Psoas muscle (tissue), 8 donors: ENCODE data around the gene RHBDF2. TPM values are rescaled to one million over a fixed set of nuclear protein-coding genes. Genes with fewer than 3 reads are reported as not detected.
"Not testable (repeated sequence)": the region's sequence is repeated elsewhere in the genome, so short reads cannot be mapped to it uniquely, and the experiment has no call there.

ENCODE experiments used
- ATAC-seq, 4 donors: fragments of 200-7000 bp; cut with Tn5 transposase; one replicate each; pipeline ENCODE4 v1.9.1; 2020; ENCODE audit warnings: moderate library complexity in 3 of 4, mild to moderate bottlenecking in 2 of 4
- DNase-seq, 2 donors: peaks; one replicate each; pipeline ENCODE4 v3.0.0-alpha.2; 2020
- H3K27ac ChIP-seq: fragments of 200-600 bp; one replicate; pipeline ENCODE4 v1.8.0; 2022
- H3K27me3 ChIP-seq, 3 donors: fragments of 200-600 bp in 1 of 3; one replicate each; pipeline versions ENCODE4 v1.6.1 to v1.8.0; 2013 to 2022; ENCODE audit warnings: low read length in 2 of 3, mild to moderate bottlenecking in 2 of 3, moderate library complexity in 1 of 3; ENCODE audit not compliant: insufficient read depth in 3 of 3
- H3K36me3 ChIP-seq, 2 donors: fragments of 200-600 bp in 1 of 2; one replicate each; pipeline versions ENCODE4 v1.6.1 to v1.8.0; 2013 to 2022; ENCODE audit warnings: low read depth in 1 of 2, mild to moderate bottlenecking in 1 of 2, moderate library complexity in 1 of 2; ENCODE audit not compliant: insufficient read depth in 1 of 2
- H3K4me1 ChIP-seq: fragments of 200-600 bp; one replicate; pipeline ENCODE4 v1.8.0; 2022
- H3K4me3 ChIP-seq: fragments of 200-600 bp; one replicate; pipeline ENCODE4 v1.8.0; 2022; ENCODE audit warnings: mild to moderate bottlenecking
- H3K9me3 ChIP-seq: fragments of 200-600 bp; one replicate; pipeline ENCODE4 v1.8.0; 2022
- WGBS, 3 donors: extraction: QIAGEN DNeasy Blood & Tissue Kit; methylation state at CpG; one replicate each; pipeline versions ENCODE4 v1.1.6 to v1.1.7; 2013; 5-methylcytosine and 5-hydroxymethylcytosine counted together
- intact Hi-C, 2 donors: fragments of 100-400 bp; cut with DNase I; formaldehyde crosslinking; loops; one replicate each; pipeline versions ENCODE4 v1.11.0 to v1.14.2; 2022
- polyA plus RNA-seq, 3 donors: library from polyadenylated mRNA; stranded (reverse); fragments of 200-250 nt; gene quantifications; one replicate each; pipeline ENCODE4 v1.2.3, GENCODE V29; 2013
- total RNA-seq, 4 donors: library from RNA; stranded (reverse); fragmentation: NEBNext Ultra II Directional in 2 of 4; extraction: Animal tissue kit (Norgen Biotek cat#: 25700) in 2 of 4; gene quantifications; one replicate each; pipeline versions ENCODE4 v1.2.1 to v1.2.4, GENCODE V29; 2021 to 2023
- TF ChIP-seq, protein P1 (sequence below): fragments of 200-600 bp; IDR thresholded peaks from one replicate; pipeline ENCODE4 v1.8.0; 2022; ENCODE audit warnings: antibody characterized with exemption
- donor health status: healthy with polysubstance abuse.
- donor health status: DM: no; HTN: no; CAD: no; lungs with moderate emphysema.
- donor health status: Bipolar disorder and iron deficiency.
- donor health status: healthy.
- donor health status: DM: yes; HTN: yes; CAD: no.
- donor health status: DM: no; HTN: no; CAD: no.
- donor health status: DM: no; HTN: no; CAD: no.
- donor health status: DM: yes; HTN: yes; CAD: no.

The RHBDF2 gene
- total and polyA plus RNA-seq, 7 donors, result 6.6 to 23.1 (median 13.3) TPM

DNA sequence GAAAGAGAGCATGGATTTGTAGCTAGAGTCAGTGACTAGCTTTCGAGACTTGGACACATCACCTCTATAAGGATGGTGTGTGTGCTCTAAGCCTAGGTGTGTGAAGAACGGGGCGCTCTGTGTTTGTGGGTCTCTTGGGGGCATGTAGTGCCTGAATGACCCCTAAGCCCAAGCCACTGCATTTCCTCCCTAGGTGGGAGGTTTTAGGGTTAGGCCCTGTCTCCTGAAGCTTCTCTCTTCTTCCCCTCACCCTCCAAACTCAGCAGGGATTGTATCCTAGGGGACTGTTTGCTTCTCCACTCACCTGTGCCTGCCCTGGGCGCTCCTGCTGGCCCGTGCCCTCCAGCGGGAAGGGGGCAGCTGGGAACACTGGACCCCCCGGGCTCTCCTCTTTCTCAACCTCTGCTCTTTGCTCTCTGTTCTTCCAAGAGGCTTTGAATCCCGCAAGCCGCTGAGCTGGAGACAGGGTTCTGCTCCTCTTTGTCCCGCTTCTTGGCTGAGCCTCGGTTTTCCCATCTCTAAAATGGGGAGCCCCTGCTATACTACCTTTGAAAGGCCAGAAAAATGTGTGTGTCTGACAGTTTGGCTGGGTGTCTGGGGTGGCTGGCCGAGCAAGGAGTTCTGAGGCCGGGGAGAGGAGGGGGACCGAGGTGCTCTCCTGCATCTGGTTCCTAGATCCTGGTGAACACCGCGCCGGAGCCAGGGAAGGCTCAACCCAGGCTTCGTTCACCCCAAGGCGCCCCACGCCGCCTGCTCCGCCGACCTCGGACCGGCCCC is 35.5 kb upstream of the RHBDF2 start:
- Histone ChIP-seq H3K27me3 (peaks cover 0 to 19% (median 9%) of the 10 kb centered on the region in 3 donors), H3K9me3 (no peaks in the 10 kb centered on the region), H3K4me1 (peaks cover 24% of the 10 kb centered on the region), H3K27ac (peak overlapping the region; percentile 63), H3K4me3 (peak overlapping the region; percentile 65), H3K36me3 (no peaks in the 10 kb centered on the region)
- TF ChIP-seq, protein P1, sequence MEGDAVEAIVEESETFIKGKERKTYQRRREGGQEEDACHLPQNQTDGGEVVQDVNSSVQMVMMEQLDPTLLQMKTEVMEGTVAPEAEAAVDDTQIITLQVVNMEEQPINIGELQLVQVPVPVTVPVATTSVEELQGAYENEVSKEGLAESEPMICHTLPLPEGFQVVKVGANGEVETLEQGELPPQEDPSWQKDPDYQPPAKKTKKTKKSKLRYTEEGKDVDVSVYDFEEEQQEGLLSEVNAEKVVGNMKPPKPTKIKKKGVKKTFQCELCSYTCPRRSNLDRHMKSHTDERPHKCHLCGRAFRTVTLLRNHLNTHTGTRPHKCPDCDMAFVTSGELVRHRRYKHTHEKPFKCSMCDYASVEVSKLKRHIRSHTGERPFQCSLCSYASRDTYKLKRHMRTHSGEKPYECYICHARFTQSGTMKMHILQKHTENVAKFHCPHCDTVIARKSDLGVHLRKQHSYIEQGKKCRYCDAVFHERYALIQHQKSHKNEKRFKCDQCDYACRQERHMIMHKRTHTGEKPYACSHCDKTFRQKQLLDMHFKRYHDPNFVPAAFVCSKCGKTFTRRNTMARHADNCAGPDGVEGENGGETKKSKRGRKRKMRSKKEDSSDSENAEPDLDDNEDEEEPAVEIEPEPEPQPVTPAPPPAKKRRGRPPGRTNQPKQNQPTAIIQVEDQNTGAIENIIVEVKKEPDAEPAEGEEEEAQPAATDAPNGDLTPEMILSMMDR, result no peak
- intact Hi-C loops, result no loop called here
- 50 to 69% (median 66%) methylated on average over 17 to 25 of the region's 25 CpGs for WGBS, 3 donors
- DNase-seq (no peak), ATAC-seq (no peak)

DNA sequence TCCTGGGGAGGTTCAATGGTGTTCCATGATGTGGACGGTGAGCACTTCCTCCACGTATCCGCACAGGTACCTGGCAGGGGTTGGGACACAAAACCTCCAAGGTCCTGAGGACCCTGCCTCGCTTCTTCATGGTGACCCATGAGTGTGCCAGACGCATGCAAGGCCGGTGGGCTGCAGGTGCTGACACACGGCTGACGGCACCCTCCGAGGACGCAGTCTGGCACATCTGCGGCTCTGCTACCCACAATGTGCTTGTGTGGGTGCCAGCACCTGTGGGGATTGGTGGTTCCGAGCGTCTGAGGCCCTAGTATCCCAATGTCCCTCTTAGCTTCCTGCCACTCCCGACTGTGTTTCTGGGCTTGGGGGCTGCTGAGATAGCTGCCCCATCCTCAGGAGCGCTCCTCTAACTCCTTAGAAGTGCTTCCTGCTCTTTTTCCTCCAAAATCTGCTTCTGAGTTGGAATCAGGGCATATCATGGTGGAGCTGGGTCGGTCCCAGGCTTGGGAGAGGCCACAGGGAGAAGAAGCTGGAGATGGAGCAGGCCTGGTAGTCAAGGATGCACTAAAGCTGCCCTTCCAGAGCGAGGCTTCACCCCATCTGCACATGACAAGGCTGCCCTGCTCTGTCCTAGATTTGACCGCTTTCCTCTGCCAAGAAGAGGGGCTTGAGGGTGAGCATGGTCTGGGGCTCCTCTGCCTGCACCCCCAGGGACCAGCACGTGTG is 34.7 kb upstream of the RHBDF2 start:
- Histone ChIP-seq H3K9me3 (no peaks in the 10 kb centered on the region), H3K27ac (peak overlapping the region; percentile 63), H3K4me3 (peak overlapping the region; percentile 65), H3K36me3 (no peaks in the 10 kb centered on the region), H3K4me1 (peaks cover 29% of the 10 kb centered on the region), H3K27me3 (peaks cover 0 to 19% (median 9%) of the 10 kb centered on the region in 3 donors)
- DNase-seq (peak in 1 of 2 donors; percentile 9), ATAC-seq (no peak)
- intact Hi-C loops, result no loop called here
- TF ChIP-seq, protein P1, result no peak
- WGBS, 3 donors, result 78 to 81% (median 80%) methylated on average over 19 of the region's 19 CpGs

DNA sequence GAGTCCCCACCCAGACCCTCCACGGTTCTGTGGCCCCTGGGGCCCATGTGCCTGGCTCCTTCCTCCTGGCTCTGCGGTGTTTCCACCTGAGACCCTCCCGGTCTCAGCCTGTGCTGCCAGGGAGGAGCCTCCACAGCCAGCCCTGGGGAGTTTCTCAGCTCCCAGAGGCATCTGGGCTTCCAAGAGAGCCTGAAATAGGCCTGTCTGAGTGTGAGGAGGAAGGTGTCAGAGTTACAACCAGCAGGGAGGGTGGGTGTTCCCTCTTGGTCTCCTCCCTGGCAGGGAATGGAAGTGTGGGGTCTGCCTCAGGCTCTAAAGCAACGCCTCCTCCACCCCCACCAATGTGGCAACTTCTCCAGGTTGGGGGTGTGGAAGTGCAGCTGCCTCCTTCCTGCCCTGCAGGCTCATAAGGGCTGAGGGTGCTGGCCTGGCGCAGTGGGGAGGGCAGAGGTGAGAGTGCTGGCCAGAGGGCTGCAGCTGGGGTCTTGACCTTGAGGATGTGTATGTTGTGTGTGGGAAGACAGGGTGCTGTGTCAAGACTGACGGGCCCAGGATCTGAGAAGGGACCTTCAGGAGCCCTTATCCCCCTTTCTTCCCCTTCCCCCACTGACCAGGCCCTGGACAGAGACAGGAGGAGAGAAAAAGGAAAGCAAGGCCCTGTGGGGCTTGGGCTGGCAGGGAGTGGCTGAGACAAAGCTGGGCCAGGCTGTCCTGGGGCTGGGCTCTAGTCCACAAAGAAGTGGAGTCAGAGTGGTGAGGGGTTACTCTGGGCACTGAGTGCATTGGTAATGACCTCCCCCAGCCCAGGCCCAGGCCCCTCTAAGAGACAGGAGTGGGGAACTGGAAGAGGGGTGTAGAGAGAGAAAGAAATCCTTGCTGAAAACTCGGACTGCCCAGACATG is 33.9 kb upstream of the RHBDF2 start:
- Histone ChIP-seq H3K4me3 (peak overlapping the region; percentile 65), H3K27me3 (peaks cover 0 to 19% (median 9%) of the 10 kb centered on the region in 3 donors), H3K27ac (peak overlapping the region; percentile 16), H3K9me3 (no peaks in the 10 kb centered on the region), H3K36me3 (no peaks in the 10 kb centered on the region), H3K4me1 (peaks cover 32% of the 10 kb centered on the region)
- TF ChIP-seq, protein P1, result no peak
- whole genome bisulfite sequencing, 3 donors, result 70 to 80% (median 72%) methylated on average over 7 of the region's 7 CpGs
- DNase-seq, result peak in 1 of 2 donors; percentile 8
- intact Hi-C loops, result no loop called here
- no peak for ATAC-seq

DNA sequence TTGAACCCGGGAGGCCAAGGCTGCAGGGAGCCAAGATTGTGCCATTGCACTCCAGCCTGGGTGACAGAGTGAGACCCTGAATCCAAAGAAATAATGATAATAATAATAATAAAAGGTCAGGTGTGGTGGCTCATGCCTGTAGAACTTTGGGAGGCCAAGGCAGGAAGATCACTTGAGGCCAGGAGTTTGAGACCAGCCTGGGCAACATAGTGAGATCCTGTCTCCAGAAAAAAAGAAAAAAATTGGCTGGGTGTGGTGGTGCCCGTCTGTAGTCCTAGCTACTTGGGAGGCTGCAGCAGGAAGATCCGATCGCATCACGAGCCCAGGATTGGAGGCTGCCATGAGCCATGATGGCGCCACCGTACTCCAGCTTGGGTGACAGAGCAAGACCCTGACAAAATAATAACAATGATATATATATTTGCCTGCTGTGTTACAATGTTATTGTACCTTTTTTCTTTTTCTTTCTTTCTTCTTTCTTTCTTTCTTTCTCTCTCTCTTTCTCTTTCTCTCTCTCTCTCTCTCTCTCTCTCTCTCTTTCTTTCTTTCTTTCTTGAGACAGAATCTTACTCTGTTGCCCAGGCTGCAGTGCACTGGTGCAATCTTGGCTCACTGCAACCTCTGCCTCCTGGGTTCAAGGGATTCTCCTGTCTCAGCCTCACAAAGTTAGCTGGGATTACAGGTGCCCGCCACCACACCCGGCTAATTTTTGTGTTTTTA is 32.6 kb upstream of the RHBDF2 start:
- H3K9me3 ChIP-seq, H3K27ac ChIP-seq, intact Hi-C loops, DNase-seq, H3K36me3 ChIP-seq, ATAC-seq, H3K4me3 ChIP-seq: not testable (repeated sequence)
- 93 to 96% (median 93%) methylated on average over 9 of the region's 9 CpGs for WGBS, 3 donors
- Histone ChIP-seq H3K4me1 (peaks cover 36% of the 10 kb centered on the region), H3K27me3 (peaks cover 0 to 19% (median 9%) of the 10 kb centered on the region in 3 donors)
